Muscle layer of duodenum (tissue), 2 donors: ENCODE data around the gene FUT4.
"Not testable (repeated sequence)": the region's sequence is repeated elsewhere in the genome, so short reads cannot be mapped to it uniquely, and the experiment has no call there.

ENCODE experiments used
- H3K27ac ChIP-seq: one replicate; pipeline ENCODE4 v1.7.0; 2013; ENCODE audit warnings: mild to moderate bottlenecking, low read length
- H3K27me3 ChIP-seq: one replicate; pipeline ENCODE4 v1.7.0; 2013; ENCODE audit warnings: low read depth, mild to moderate bottlenecking, control low read depth, low read length
- H3K36me3 ChIP-seq, 2 donors: one replicate each; pipeline ENCODE4 v1.7.0; 2013; ENCODE audit warnings: low read length in 2 of 2, control low read depth in 1 of 2, mild to moderate bottlenecking in 1 of 2; ENCODE audit not compliant: insufficient read depth in 2 of 2, control insufficient read depth in 1 of 2
- H3K4me1 ChIP-seq, 2 donors: one replicate each; pipeline ENCODE4 v1.7.0; 2013; ENCODE audit warnings: low read length in 2 of 2, mild to moderate bottlenecking in 2 of 2, control low read depth in 1 of 2, moderate library complexity in 1 of 2; ENCODE audit not compliant: insufficient read depth in 2 of 2, control insufficient read depth in 1 of 2
- H3K4me3 ChIP-seq, 2 donors: one replicate each; pipeline ENCODE4 v1.7.0; 2013; ENCODE audit warnings: low read length in 2 of 2, low read depth in 1 of 2, mild to moderate bottlenecking in 1 of 2
- H3K9me3 ChIP-seq, 2 donors: one replicate each; pipeline ENCODE4 v1.7.0; 2013; ENCODE audit warnings: low read length in 2 of 2, control low read depth in 1 of 2, mild to moderate bottlenecking in 1 of 2; ENCODE audit not compliant: control insufficient read depth in 1 of 2
- donor health status: healthy.

The FUT4 gene

GRCh38 chr11:94568200-94568599, 24.5 kb downstream of the FUT4 start:
- H3K36me3 ChIP-seq, result no peaks in the 10 kb centered on the region
- peaks cover 0 to 4% of the 10 kb centered on the region in 2 donors for H3K4me1 ChIP-seq
- H3K4me3 ChIP-seq, result no peak overlapping the region
- H3K27ac ChIP-seq, result no peak overlapping the region
- H3K27me3 ChIP-seq, result no peaks in the 10 kb centered on the region
- no peaks in the 10 kb centered on the region for H3K9me3 ChIP-seq

GRCh38 chr11:94568717-94569116, 25.0 kb downstream of the FUT4 start:
- no peak overlapping the region for H3K27ac ChIP-seq
- H3K36me3 ChIP-seq, result no peaks in the 10 kb centered on the region
- no peaks in the 10 kb centered on the region for H3K9me3 ChIP-seq
- H3K4me3 ChIP-seq, result no peak overlapping the region
- H3K4me1 ChIP-seq, result peaks cover 0 to 1% of the 10 kb centered on the region in 2 donors
- no peaks in the 10 kb centered on the region for H3K27me3 ChIP-seq

GRCh38 chr11:94572975-94573374, 29.3 kb downstream of the FUT4 start:
- H3K27ac ChIP-seq, H3K4me1 ChIP-seq, H3K9me3 ChIP-seq, H3K36me3 ChIP-seq, H3K4me3 ChIP-seq, H3K27me3 ChIP-seq: not testable (repeated sequence)

GRCh38 chr11:94574193-94574961, 30.7 kb downstream of the FUT4 start:
- H3K9me3 ChIP-seq, result no peaks in the 10 kb centered on the region
- no peak overlapping the region for H3K27ac ChIP-seq
- no peaks in the 10 kb centered on the region for H3K36me3 ChIP-seq
- no peaks in the 10 kb centered on the region for H3K4me1 ChIP-seq
- no peak overlapping the region for H3K4me3 ChIP-seq
- no peaks in the 10 kb centered on the region for H3K27me3 ChIP-seq

- H3K27me3 ChIP-seq, result no peaks in the 10 kb centered on the region
- H3K4me3 ChIP-seq, result no peak overlapping the region
- no peaks in the 10 kb centered on the region for H3K36me3 ChIP-seq
- no peak overlapping the region for H3K27ac ChIP-seq
- no peaks in the 10 kb centered on the region for H3K9me3 ChIP-seq
- no peaks in the 10 kb centered on the region for H3K4me1 ChIP-seq
Observed at GRCh38 chr11:94576306-94576705, 32.6 kb downstream of the FUT4 start.

GRCh38 chr11:94577841-94578240, 34.1 kb downstream of the FUT4 start:
- no peaks in the 10 kb centered on the region for H3K9me3 ChIP-seq
- no peak overlapping the region for H3K27ac ChIP-seq
- H3K4me1 ChIP-seq, result no peaks in the 10 kb centered on the region
- H3K4me3 ChIP-seq, result no peak overlapping the region
- no peaks in the 10 kb centered on the region for H3K36me3 ChIP-seq
- no peaks in the 10 kb centered on the region for H3K27me3 ChIP-seq

GRCh38 chr11:94581926-94582325, 38.2 kb downstream of the FUT4 start:
- H3K27me3 ChIP-seq, result no peaks in the 10 kb centered on the region
- H3K27ac ChIP-seq, result no peak overlapping the region
- H3K36me3 ChIP-seq, result no peaks in the 10 kb centered on the region
- no peak overlapping the region for H3K4me3 ChIP-seq
- no peaks in the 10 kb centered on the region for H3K4me1 ChIP-seq
- no peaks in the 10 kb centered on the region for H3K9me3 ChIP-seq

GRCh38 chr11:94583213-94583865, 39.6 kb downstream of the FUT4 start:
- Histone ChIP-seq H3K4me3 (no peak overlapping the region), H3K27ac (no peak overlapping the region)

GRCh38 chr11:94583866-94584500, 40.3 kb downstream of the FUT4 start:
- no peak overlapping the region for H3K27ac ChIP-seq
- H3K27me3 ChIP-seq, result no peaks in the 10 kb centered on the region
- no peaks in the 10 kb centered on the region for H3K9me3 ChIP-seq
- no peak overlapping the region for H3K4me3 ChIP-seq
- no peaks in the 10 kb centered on the region for H3K36me3 ChIP-seq
- no peaks in the 10 kb centered on the region for H3K4me1 ChIP-seq

More at GRCh38 chr11:94583213-94583865, 39.6 kb downstream of the FUT4 start:
- Histone ChIP-seq H3K4me1 (no peaks in the 10 kb centered on the region), H3K9me3 (no peaks in the 10 kb centered on the region), H3K27me3 (no peaks in the 10 kb centered on the region), H3K36me3 (no peaks in the 10 kb centered on the region)

GRCh38 chr11:94584978-94585377, 41.3 kb downstream of the FUT4 start:
- Histone ChIP-seq H3K36me3 (peaks cover under 1 to 4% of the 10 kb centered on the region in 2 donors), H3K4me3 (no peak overlapping the region), H3K27me3 (no peaks in the 10 kb centered on the region), H3K9me3 (no peaks in the 10 kb centered on the region), H3K27ac (no peak overlapping the region), H3K4me1 (no peaks in the 10 kb centered on the region)

- no peaks in the 10 kb centered on the region for H3K27me3 ChIP-seq
- peaks cover 5 to 8% of the 10 kb centered on the region in 2 donors for H3K36me3 ChIP-seq
- no peak overlapping the region for H3K27ac ChIP-seq
- no peak overlapping the region for H3K4me3 ChIP-seq
- no peaks in the 10 kb centered on the region for H3K9me3 ChIP-seq
- H3K4me1 ChIP-seq, result no peaks in the 10 kb centered on the region
Observed at GRCh38 chr11:94585399-94585798, 41.7 kb downstream of the FUT4 start.
